ENCODE results near the gene SLC35F2.
"Not testable (repeated sequence)": the region's sequence is repeated elsewhere in the genome, so short reads cannot be mapped to it uniquely, and the experiment has no call there.

The SLC35F2 gene

GRCh38 chr11:107836851-107837250 is 21.7 kb downstream of the SLC35F2 start:
- TF ChIP-seq YY1 (IDR thresholded peaks at IDR 0.05; ENCODE audit: insufficient read depth, insufficient read length) (no peak), SUZ12 (IDR thresholded peaks at IDR 0.05; ENCODE audit: extremely low read depth, insufficient read depth, insufficient read length) (no peak), ZNF274 (IDR thresholded peaks at IDR 0.05; ENCODE audit: low read depth, low read length) (no peak)
- Histone ChIP-seq H3K9me3 (ENCODE audit: insufficient read depth, low read length) (no peaks in the 10 kb centered on the region), H3K36me3 (ENCODE audit: insufficient read depth, insufficient read length, low read length) (no peaks in the 10 kb centered on the region), H3K27me3 (ENCODE audit: insufficient read depth, insufficient read length) (no peaks in the 10 kb centered on the region), H3K4me1 (ENCODE audit: insufficient read depth, insufficient read length) (no peaks in the 10 kb centered on the region), H3K4me3 (ENCODE audit: insufficient read length, low read depth) (no peak overlapping the region), H3K9ac (ENCODE audit: insufficient read length, low read depth) (no peak overlapping the region)
- no peak for DNase-seq (ENCODE audit: low read depth, low spot score)

- TF ChIP-seq YY1 (IDR thresholded peaks at IDR 0.05; ENCODE audit: insufficient read depth, insufficient read length) (no peak), SUZ12 (IDR thresholded peaks at IDR 0.05; ENCODE audit: extremely low read depth, insufficient read depth, insufficient read length) (no peak), ZNF274 (IDR thresholded peaks at IDR 0.05; ENCODE audit: low read depth, low read length) (no peak)
- DNase-seq (ENCODE audit: low read depth, low spot score), result no peak
- Histone ChIP-seq H3K9me3 (ENCODE audit: insufficient read depth, low read length) (no peaks in the 10 kb centered on the region), H3K4me1 (ENCODE audit: insufficient read depth, insufficient read length) (no peaks in the 10 kb centered on the region), H3K27me3 (ENCODE audit: insufficient read depth, insufficient read length) (no peaks in the 10 kb centered on the region), H3K4me3 (ENCODE audit: insufficient read length, low read depth) (no peak overlapping the region), H3K36me3 (ENCODE audit: insufficient read depth, insufficient read length, low read length) (no peaks in the 10 kb centered on the region), H3K9ac (ENCODE audit: insufficient read length, low read depth) (no peak overlapping the region)
Observed at GRCh38 chr11:107834995-107835394, 23.6 kb downstream of the SLC35F2 start.

DNA sequence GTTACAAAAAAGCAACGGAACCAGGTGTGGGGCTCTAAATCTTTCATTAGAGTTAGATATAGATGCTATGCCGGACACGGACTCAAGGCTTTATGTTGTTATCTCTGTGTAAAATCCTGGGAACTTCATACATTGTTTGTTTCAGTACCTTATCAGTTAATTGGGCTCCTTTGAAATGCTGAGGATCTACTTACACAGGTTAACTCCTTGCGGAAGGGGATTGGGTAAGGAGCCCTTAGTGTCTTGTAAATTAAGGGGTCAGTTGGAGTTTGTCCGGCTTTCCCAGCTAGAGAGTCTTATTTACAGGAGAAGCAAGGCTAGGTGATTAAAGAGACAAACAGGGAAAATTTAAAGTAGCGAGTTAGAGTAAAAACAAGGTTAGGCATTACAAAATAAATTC is 24.7 kb downstream of the SLC35F2 start:
- not testable (repeated sequence) for H3K9ac ChIP-seq (ENCODE audit: insufficient read length, low read depth); H3K4me3 ChIP-seq (ENCODE audit: insufficient read length, low read depth); H3K27me3 ChIP-seq (ENCODE audit: insufficient read depth, insufficient read length); H3K36me3 ChIP-seq (ENCODE audit: insufficient read depth, insufficient read length, low read length); H3K9me3 ChIP-seq (ENCODE audit: insufficient read depth, low read length); H3K4me1 ChIP-seq (ENCODE audit: insufficient read depth, insufficient read length); DNase-seq (ENCODE audit: low read depth, low spot score)

- H3K4me1 ChIP-seq (ENCODE audit: insufficient read depth, insufficient read length), result no peaks in the 10 kb centered on the region
- no peak overlapping the region for H3K4me3 ChIP-seq (ENCODE audit: insufficient read length, low read depth)
- no peak overlapping the region for H3K9ac ChIP-seq (ENCODE audit: insufficient read length, low read depth)
- TF ChIP-seq YY1 (IDR thresholded peaks at IDR 0.05; ENCODE audit: insufficient read depth, insufficient read length) (no peak), ZNF274 (IDR thresholded peaks at IDR 0.05; ENCODE audit: low read depth, low read length) (no peak), SUZ12 (IDR thresholded peaks at IDR 0.05; ENCODE audit: extremely low read depth, insufficient read depth, insufficient read length) (no peak)
- H3K36me3 ChIP-seq (ENCODE audit: insufficient read depth, insufficient read length, low read length), result no peaks in the 10 kb centered on the region
- no peaks in the 10 kb centered on the region for H3K9me3 ChIP-seq (ENCODE audit: insufficient read depth, low read length)
- no peak for DNase-seq (ENCODE audit: low read depth, low spot score)
- H3K27me3 ChIP-seq (ENCODE audit: insufficient read depth, insufficient read length), result no peaks in the 10 kb centered on the region
Observed at GRCh38 chr11:107830915-107831540, 27.6 kb downstream of the SLC35F2 start.

DNA sequence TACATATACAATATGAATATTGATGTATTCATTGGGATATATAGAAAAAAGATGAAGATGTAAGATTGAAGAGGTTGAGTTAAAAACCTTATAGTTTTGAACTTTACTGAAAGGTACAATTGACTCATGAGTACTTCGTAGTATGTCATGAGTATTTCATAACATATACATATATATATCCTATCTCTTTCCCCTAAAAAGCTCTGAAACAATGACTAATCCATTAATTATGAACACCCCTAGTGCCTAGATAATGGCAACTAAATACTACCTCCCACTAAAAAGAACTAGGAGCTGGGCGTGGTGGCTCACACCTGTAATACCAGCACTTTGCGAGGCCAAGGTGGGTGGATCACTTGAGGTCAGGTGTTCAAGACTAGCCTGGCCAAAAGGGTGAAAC is 31.5 kb downstream of the SLC35F2 start:
- H3K36me3 ChIP-seq (ENCODE audit: insufficient read depth, insufficient read length, low read length), result no peaks in the 10 kb centered on the region
- no peaks in the 10 kb centered on the region for H3K27me3 ChIP-seq (ENCODE audit: insufficient read depth, insufficient read length)
- H3K4me3 ChIP-seq (ENCODE audit: insufficient read length, low read depth), result no peak overlapping the region
- H3K9ac ChIP-seq (ENCODE audit: insufficient read length, low read depth), result no peak overlapping the region
- no peak for TF ChIP-seq YY1 (IDR thresholded peaks at IDR 0.05; ENCODE audit: insufficient read depth, insufficient read length)
- TF ChIP-seq ZNF274 (IDR thresholded peaks at IDR 0.05; ENCODE audit: low read depth, low read length), result no peak
- no peak for TF ChIP-seq SUZ12 (IDR thresholded peaks at IDR 0.05; ENCODE audit: extremely low read depth, insufficient read depth, insufficient read length)
- no peaks in the 10 kb centered on the region for H3K4me1 ChIP-seq (ENCODE audit: insufficient read depth, insufficient read length)
- DNase-seq (ENCODE audit: low read depth, low spot score), result no peak
- H3K9me3 ChIP-seq (ENCODE audit: insufficient read depth, low read length), result no peaks in the 10 kb centered on the region

DNA sequence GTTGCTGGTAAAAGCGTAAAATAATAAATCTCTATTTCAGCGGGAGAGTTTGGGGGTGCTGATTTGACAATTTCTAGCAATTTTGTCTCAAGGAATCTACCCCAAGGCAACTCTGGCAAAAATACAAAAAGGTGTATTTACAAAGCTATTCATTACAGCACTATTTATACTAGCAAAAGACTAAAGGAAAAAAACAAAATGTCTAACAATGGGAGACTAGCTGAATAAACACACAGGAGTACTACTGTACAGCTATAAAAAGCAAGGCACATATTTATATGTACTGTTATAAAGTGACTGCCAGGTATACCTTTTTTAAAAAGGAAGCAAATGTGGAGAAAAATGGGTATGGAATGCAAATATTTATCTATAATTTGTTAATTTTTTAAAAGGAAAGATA is 32.7 kb downstream of the SLC35F2 start:
- Histone ChIP-seq H3K4me1 (ENCODE audit: insufficient read depth, insufficient read length) (no peaks in the 10 kb centered on the region), H3K9ac (ENCODE audit: insufficient read length, low read depth) (no peak overlapping the region), H3K9me3 (ENCODE audit: insufficient read depth, low read length) (no peaks in the 10 kb centered on the region), H3K27me3 (ENCODE audit: insufficient read depth, insufficient read length) (no peaks in the 10 kb centered on the region), H3K36me3 (ENCODE audit: insufficient read depth, insufficient read length, low read length) (no peaks in the 10 kb centered on the region), H3K4me3 (ENCODE audit: insufficient read length, low read depth) (no peak overlapping the region)
- DNase-seq (ENCODE audit: low read depth, low spot score), result no peak
- no peak for TF ChIP-seq ZNF274 (IDR thresholded peaks at IDR 0.05; ENCODE audit: low read depth, low read length)
- TF ChIP-seq YY1 (IDR thresholded peaks at IDR 0.05; ENCODE audit: insufficient read depth, insufficient read length), result no peak
- TF ChIP-seq SUZ12 (IDR thresholded peaks at IDR 0.05; ENCODE audit: extremely low read depth, insufficient read depth, insufficient read length), result no peak

- Histone ChIP-seq H3K9me3 (ENCODE audit: insufficient read depth, low read length) (no peaks in the 10 kb centered on the region), H3K4me1 (ENCODE audit: insufficient read depth, insufficient read length) (no peaks in the 10 kb centered on the region), H3K4me3 (ENCODE audit: insufficient read length, low read depth) (no peak overlapping the region), H3K36me3 (ENCODE audit: insufficient read depth, insufficient read length, low read length) (no peaks in the 10 kb centered on the region), H3K9ac (ENCODE audit: insufficient read length, low read depth) (no peak overlapping the region), H3K27me3 (ENCODE audit: insufficient read depth, insufficient read length) (no peaks in the 10 kb centered on the region)
- no peak for DNase-seq (ENCODE audit: low read depth, low spot score)
- no peak for TF ChIP-seq ZNF274 (IDR thresholded peaks at IDR 0.05; ENCODE audit: low read depth, low read length)
- TF ChIP-seq YY1 (IDR thresholded peaks at IDR 0.05; ENCODE audit: insufficient read depth, insufficient read length), result no peak
- TF ChIP-seq SUZ12 (IDR thresholded peaks at IDR 0.05; ENCODE audit: extremely low read depth, insufficient read depth, insufficient read length), result no peak
Observed at GRCh38 chr11:107824668-107825369, 33.8 kb downstream of the SLC35F2 start.

Data from NT2/D1 (cell line).